Neural progenitor cell (in vitro differentiated cells): ENCODE measurements around the gene KRTAP10-5. TPM values are rescaled to one million over a fixed set of nuclear protein-coding genes. Genes with fewer than 3 reads are reported as not detected.

ENCODE experiments used
- DNase-seq: peaks from one replicate; pipeline ENCODE4 v3.0.0-alpha.2; 2016; ENCODE audit warnings: low spot score
- H2AFZ ChIP-seq: fragments of 200-600 bp; sonication (generic); replicated peaks from 2 replicates; pipeline ENCODE4 v1.6.1; 2016; ENCODE audit warnings: antibody characterized with exemption
- H3F3A ChIP-seq: fragments of 200-600 bp; sonication (generic); 2 replicates; pipeline ENCODE4 v1.6.1; 2016; ENCODE audit warnings: antibody characterized with exemption, low read depth
- H3K27ac ChIP-seq: fragments of 200-600 bp; sonication (generic); 2 replicates; pipeline ENCODE4 v1.5.1; 2016; ENCODE audit warnings: mild to moderate bottlenecking
- H3K27me3 ChIP-seq: fragments of 200-600 bp; sonication (generic); 2 replicates; pipeline ENCODE4 v1.6.1; 2016; ENCODE audit warnings: mild to moderate bottlenecking, moderate library complexity
- H3K36me3 ChIP-seq: fragments of 200-600 bp; sonication (generic); 2 replicates; pipeline ENCODE4 v1.5.1; 2016
- H3K4me1 ChIP-seq: fragments of 200-600 bp; sonication (generic); 2 replicates; pipeline ENCODE4 v1.6.1; 2016; ENCODE audit warnings: mixed run types
- H3K4me2 ChIP-seq: fragments of 200-600 bp; sonication (generic); 2 replicates; pipeline ENCODE4 v1.6.1; 2016
- H3K4me3 ChIP-seq: fragments of 200-600 bp; sonication (generic); 2 replicates; pipeline ENCODE4 v1.5.1; 2016
- H3K79me2 ChIP-seq: fragments of 200-600 bp; sonication (generic); 2 replicates; pipeline ENCODE4 v1.6.1; 2016; ENCODE audit warnings: low read depth
- H3K9ac ChIP-seq: fragments of 200-600 bp; sonication (generic); 2 replicates; pipeline ENCODE4 v1.6.1; 2016
- H3K9me3 ChIP-seq: fragments of 200-600 bp; sonication (generic); 2 replicates; pipeline ENCODE4 v1.5.1; 2016; ENCODE audit warnings: low read depth
- H4K20me1 ChIP-seq: fragments of 200-600 bp; sonication (generic); 2 replicates; pipeline ENCODE4 v1.6.1; 2016; ENCODE audit warnings: low read depth
- H3K27ac Mint-ChIP-seq: 3 replicates; pipeline ENCODE4 v1.8.0; 2021; ENCODE audit warnings: mixed read lengths
- H3K27me3 Mint-ChIP-seq: 2 replicates; pipeline ENCODE4 v1.8.0; 2022; ENCODE audit warnings: low read depth, mild to moderate bottlenecking, inconsistent platforms, moderate library complexity, mixed read lengths; ENCODE audit not compliant: insufficient read depth
- H3K36me3 Mint-ChIP-seq: 3 replicates; pipeline ENCODE4 v1.8.0; 2021; ENCODE audit warnings: mixed read lengths
- H3K4me1 Mint-ChIP-seq: 3 replicates; pipeline ENCODE4 v1.8.0; 2021; ENCODE audit warnings: mixed read lengths
- H3K4me3 Mint-ChIP-seq: 3 replicates; pipeline ENCODE4 v1.8.0; 2021; ENCODE audit warnings: mild to moderate bottlenecking, moderate library complexity, mixed read lengths
- H3K9me3 Mint-ChIP-seq: 3 replicates; pipeline ENCODE4 v1.8.0; 2020; ENCODE audit warnings: mixed read lengths
- EZH2 ChIP-seq: fragments of 200-600 bp; sonication (generic); IDR thresholded peaks from 2 replicates; pipeline ENCODE4 v1.6.1; 2017; ENCODE audit warnings: antibody characterized with exemption, mild to moderate bottlenecking, moderate library complexity
- EZH2phosphoT487 ChIP-seq: fragments of 200-600 bp; sonication (generic); IDR thresholded peaks from 2 replicates; pipeline ENCODE4 v1.6.1; 2017; ENCODE audit warnings: antibody characterized with exemption
- total RNA-seq: library from RNA; depleted of rRNA; stranded (reverse); fragments of >200 nt; gene quantifications from 2 replicates; pipeline ENCODE4 v1.2.3, GENCODE V29; 2015; ENCODE audit warnings: low replicate concordance
- TF ChIP-seq, protein P1 (sequence below): fragments of 200-600 bp; sonication (generic); IDR thresholded peaks from 2 replicates; pipeline ENCODE4 v1.5.1; 2017; ENCODE audit warnings: antibody characterized with exemption, mild to moderate bottlenecking

Gene KRTAP10-5
- total RNA-seq, 1 donor from 2014 or later: not detected

DNA sequence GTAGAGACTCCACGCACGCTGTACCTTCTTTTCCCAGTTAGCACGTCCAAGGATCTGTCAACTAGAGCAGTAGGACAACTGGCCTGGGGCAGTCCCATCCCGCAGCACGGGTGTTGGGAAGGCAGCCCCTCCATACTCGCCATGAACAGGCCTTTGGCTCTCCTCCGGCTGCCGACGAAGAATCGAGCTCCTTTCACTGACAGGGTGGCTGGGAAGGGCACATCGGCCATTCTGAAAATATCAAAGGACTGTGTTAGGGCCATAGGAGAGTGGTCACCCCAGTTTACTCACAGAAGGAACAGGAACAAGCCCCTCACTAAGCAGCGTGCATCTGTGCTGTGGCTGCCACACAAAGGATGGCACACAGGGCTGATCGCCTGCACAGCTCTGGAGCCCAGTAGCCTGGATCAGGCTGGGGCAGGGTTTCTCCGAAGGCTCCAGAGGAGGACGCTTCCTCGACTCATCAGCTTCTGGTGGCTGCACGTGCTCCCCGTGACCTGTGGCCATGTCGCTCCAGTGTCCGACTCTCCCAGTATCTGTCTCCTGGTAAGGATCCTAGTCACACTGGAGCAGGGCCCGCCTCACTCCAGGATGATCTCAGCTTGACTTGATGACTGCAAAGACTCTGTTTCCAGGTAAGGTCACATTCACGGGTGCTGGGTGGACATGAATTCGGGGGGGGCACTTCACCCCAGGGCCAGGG lies 49.4 kb downstream of the KRTAP10-5 start:
- Histone ChIP-seq H3K36me3 (no peaks in the 10 kb centered on the region), H3K27me3 (no peaks in the 10 kb centered on the region), H3K4me1 (no peaks in the 10 kb centered on the region), H3K27ac (no peak overlapping the region), H3K4me2 (no peak overlapping the region), H2AFZ (no peak overlapping the region), H3F3A (no peaks in the 10 kb centered on the region), H3K4me3 (no peak overlapping the region), H4K20me1 (no peaks in the 10 kb centered on the region), H3K79me2 (no peaks in the 10 kb centered on the region), H3K9ac (no peak overlapping the region), H3K9me3 (no peaks in the 10 kb centered on the region)
- peak overlapping the region; percentile 25 for H3K27ac Mint-ChIP-seq
- H3K9me3 Mint-ChIP-seq: no peaks in the 10 kb centered on the region
- H3K36me3 Mint-ChIP-seq: no peaks in the 10 kb centered on the region
- H3K27me3 Mint-ChIP-seq: peaks cover 18% of the 10 kb centered on the region
- TF ChIP-seq, protein P1, sequence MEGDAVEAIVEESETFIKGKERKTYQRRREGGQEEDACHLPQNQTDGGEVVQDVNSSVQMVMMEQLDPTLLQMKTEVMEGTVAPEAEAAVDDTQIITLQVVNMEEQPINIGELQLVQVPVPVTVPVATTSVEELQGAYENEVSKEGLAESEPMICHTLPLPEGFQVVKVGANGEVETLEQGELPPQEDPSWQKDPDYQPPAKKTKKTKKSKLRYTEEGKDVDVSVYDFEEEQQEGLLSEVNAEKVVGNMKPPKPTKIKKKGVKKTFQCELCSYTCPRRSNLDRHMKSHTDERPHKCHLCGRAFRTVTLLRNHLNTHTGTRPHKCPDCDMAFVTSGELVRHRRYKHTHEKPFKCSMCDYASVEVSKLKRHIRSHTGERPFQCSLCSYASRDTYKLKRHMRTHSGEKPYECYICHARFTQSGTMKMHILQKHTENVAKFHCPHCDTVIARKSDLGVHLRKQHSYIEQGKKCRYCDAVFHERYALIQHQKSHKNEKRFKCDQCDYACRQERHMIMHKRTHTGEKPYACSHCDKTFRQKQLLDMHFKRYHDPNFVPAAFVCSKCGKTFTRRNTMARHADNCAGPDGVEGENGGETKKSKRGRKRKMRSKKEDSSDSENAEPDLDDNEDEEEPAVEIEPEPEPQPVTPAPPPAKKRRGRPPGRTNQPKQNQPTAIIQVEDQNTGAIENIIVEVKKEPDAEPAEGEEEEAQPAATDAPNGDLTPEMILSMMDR: no peak
- TF ChIP-seq EZH2phosphoT487: no peak
- TF ChIP-seq EZH2: no peak
- peaks cover 3% of the 10 kb centered on the region for H3K4me1 Mint-ChIP-seq
- no peak overlapping the region for H3K4me3 Mint-ChIP-seq
- DNase-seq: no peak

DNA sequence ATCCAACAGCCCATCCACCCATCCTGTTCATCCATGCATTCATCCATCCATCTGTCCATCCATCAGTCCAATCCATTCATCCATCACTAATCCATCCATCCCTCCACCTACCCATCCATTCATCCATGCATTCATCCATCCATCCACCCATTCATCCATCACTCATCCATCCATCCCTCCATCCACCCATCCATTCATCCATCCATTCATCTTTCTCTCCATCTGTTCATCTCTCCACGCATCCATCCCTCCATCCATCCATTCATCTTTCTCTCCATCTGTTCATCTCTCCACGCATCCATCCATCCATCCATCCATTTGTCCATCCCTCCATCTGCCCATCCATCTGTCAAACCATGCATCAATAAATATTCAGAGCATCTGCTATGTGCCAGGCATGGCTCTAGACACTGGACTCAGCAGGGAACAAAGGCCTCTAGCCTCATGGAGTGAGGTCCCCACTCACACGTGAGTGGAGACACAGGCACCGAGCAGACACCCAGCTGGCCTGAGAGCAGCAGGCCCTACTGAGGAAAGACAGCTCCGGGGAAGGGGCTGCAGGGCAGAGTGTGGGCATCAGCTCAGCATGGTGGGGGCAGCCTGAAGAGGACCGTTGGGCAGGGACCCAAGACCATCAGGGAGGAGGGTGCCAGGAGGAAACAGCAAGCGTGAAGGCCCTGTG lies 50.0 kb downstream of the KRTAP10-5 start:
- no peaks in the 10 kb centered on the region for H3K9me3 Mint-ChIP-seq
- H3K9ac ChIP-seq: no peak overlapping the region
- H3K9me3 ChIP-seq: no peaks in the 10 kb centered on the region
- no peak overlapping the region for H3K27ac Mint-ChIP-seq
- no peaks in the 10 kb centered on the region for H3K36me3 ChIP-seq
- peaks cover 3% of the 10 kb centered on the region for H3K4me1 Mint-ChIP-seq
- H3K27me3 ChIP-seq: no peaks in the 10 kb centered on the region
- no peak overlapping the region for H2AFZ ChIP-seq
- no peaks in the 10 kb centered on the region for H3K36me3 Mint-ChIP-seq
- H3K4me1 ChIP-seq: no peaks in the 10 kb centered on the region
- no peaks in the 10 kb centered on the region for H4K20me1 ChIP-seq
- no peaks in the 10 kb centered on the region for H3K79me2 ChIP-seq
- no peak overlapping the region for H3K4me2 ChIP-seq
- H3K27me3 Mint-ChIP-seq: peaks cover 18% of the 10 kb centered on the region
- no peak for DNase-seq
- H3K4me3 ChIP-seq: no peak overlapping the region
- H3K27ac ChIP-seq: no peak overlapping the region
- TF ChIP-seq EZH2 (no peak), EZH2phosphoT487 (no peak)
- no peaks in the 10 kb centered on the region for H3F3A ChIP-seq
- peak overlapping the region; percentile 22 for H3K4me3 Mint-ChIP-seq

DNA sequence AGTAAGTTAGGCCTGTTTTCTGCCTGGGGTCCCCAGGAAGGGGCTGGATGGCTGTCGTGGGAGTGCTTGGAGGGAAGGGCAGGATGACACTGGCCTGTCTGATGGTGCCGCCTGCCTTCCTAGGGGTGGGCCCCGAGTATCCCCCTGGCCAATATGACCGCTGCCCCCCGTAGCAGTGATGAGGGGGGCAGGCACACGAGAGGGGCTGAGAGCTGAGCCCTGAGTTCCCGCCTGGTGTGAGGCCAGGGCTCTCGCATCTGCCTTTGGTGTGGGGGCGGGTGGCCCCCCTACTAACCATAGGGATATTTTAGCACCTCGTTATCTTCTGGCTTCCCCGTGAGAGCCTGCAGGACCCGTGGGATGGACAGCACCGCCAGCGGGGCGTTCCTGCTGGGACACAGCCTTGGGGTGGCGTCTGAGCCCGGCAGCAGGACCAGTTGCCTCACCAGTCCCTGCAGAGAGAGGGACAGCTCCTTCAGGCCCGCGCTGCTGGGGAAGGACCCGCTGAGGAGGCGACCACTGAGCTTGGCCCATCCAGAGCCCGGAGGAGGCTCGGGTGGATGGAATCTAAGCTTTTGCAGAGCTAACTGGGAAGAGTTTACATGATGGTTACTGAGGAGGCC lies 50.8 kb downstream of the KRTAP10-5 start:
- Histone ChIP-seq H3K9me3 (no peaks in the 10 kb centered on the region), H3K4me1 (no peaks in the 10 kb centered on the region), H3K9ac (no peak overlapping the region), H3K27me3 (no peaks in the 10 kb centered on the region), H3K27ac (no peak overlapping the region), H3K79me2 (no peaks in the 10 kb centered on the region), H3F3A (no peaks in the 10 kb centered on the region), H4K20me1 (no peaks in the 10 kb centered on the region), H3K4me3 (no peak overlapping the region), H3K4me2 (no peak overlapping the region), H2AFZ (no peak overlapping the region), H3K36me3 (no peaks in the 10 kb centered on the region)
- TF ChIP-seq EZH2phosphoT487 (no peak), EZH2 (no peak)
- TF ChIP-seq, protein P1: no peak
- Mint-ChIP-seq H3K27ac (no peak overlapping the region), H3K27me3 (peaks cover 13% of the 10 kb centered on the region), H3K4me1 (peaks cover 3% of the 10 kb centered on the region), H3K9me3 (no peaks in the 10 kb centered on the region), H3K4me3 (no peak overlapping the region), H3K36me3 (no peaks in the 10 kb centered on the region)
- no peak for DNase-seq

Other genes with a start within 250 kb of the KRTAP10-5 start
- 7.5 and 17.9 TPM in 2 replicates for gene CFAP410, start 241.2 kb downstream of the KRTAP10-5 start, total RNA-seq
- gene TRPM2, start 227.0 kb downstream of the KRTAP10-5 start, total RNA-seq: 0.28 TPM in 1 of 2 replicates, not detected in the other
- gene LRRC3, start 125.1 kb downstream of the KRTAP10-5 start, total RNA-seq: 2.5 and 4.9 TPM in 2 replicates
- not detected in 2 replicates for gene KRTAP10-1, start 40.4 kb downstream of the KRTAP10-5 start, total RNA-seq
- gene KRTAP10-2, start 29.1 kb downstream of the KRTAP10-5 start, total RNA-seq: not detected in 2 replicates
- not detected in 2 replicates for gene KRTAP10-3, start 21.8 kb downstream of the KRTAP10-5 start, total RNA-seq
- not detected in 2 replicates for gene KRTAP10-4, start 6.9 kb downstream of the KRTAP10-5 start, total RNA-seq
- not detected in 2 replicates for gene KRTAP10-6, start 11.9 kb upstream of the KRTAP10-5 start, total RNA-seq
- not detected in 2 replicates for gene KRTAP10-7, start 20.0 kb upstream of the KRTAP10-5 start, total RNA-seq
- gene KRTAP10-8, start 31.5 kb upstream of the KRTAP10-5 start, total RNA-seq: not detected in 2 replicates
- gene KRTAP10-9, start 46.5 kb upstream of the KRTAP10-5 start, total RNA-seq: not detected in 2 replicates
- gene KRTAP10-10, start 56.8 kb upstream of the KRTAP10-5 start, total RNA-seq: not detected in 2 replicates
- gene KRTAP10-11, start 65.8 kb upstream of the KRTAP10-5 start, total RNA-seq: not detected in 2 replicates
- not detected in 2 replicates for gene KRTAP12-4, start 74.1 kb upstream of the KRTAP10-5 start, total RNA-seq
- gene KRTAP12-3, start 77.3 kb upstream of the KRTAP10-5 start, total RNA-seq: not detected in 2 replicates
- gene KRTAP12-2, start 86.3 kb upstream of the KRTAP10-5 start, total RNA-seq: not detected in 2 replicates
- gene KRTAP12-1, start 101.6 kb upstream of the KRTAP10-5 start, total RNA-seq: not detected in 2 replicates
- not detected in 2 replicates for gene KRTAP10-12, start 116.6 kb upstream of the KRTAP10-5 start, total RNA-seq
- gene TSPEAR, start 131.0 kb upstream of the KRTAP10-5 start, total RNA-seq: not detected in 2 replicates
- gene UBE2G2, start 221.2 kb upstream of the KRTAP10-5 start, total RNA-seq: 76.7 and 83.1 TPM in 2 replicates
- gene SUMO3, start 237.5 kb upstream of the KRTAP10-5 start, total RNA-seq: 117 and 135 TPM in 2 replicates